ENCODE data around the gene CHTOP.

The CHTOP gene

GRCh38 chr1:153680120-153680403 lies 46.2 kb downstream of the CHTOP start:
- DNase-seq = no peak
- no peak overlapping the region for H2AFZ ChIP-seq (ENCODE audit: low read depth, low read length)
- H3K4me1 ChIP-seq (ENCODE audit: control insufficient read depth, insufficient read depth, low read depth, low read length) = peaks cover 20% of the 10 kb centered on the region
- peak overlapping the region; percentile 76 for H3K9ac ChIP-seq (ENCODE audit: low read length)
- H2BK15ac ChIP-seq (ENCODE audit: low read depth, poor library complexity, severe bottlenecking) = no peak overlapping the region
- H3K79me1 ChIP-seq (replicated peaks; ENCODE audit: low read length, poor library complexity, severe bottlenecking) = no peaks in the 10 kb centered on the region
- H3K36me3 ChIP-seq (ENCODE audit: control insufficient read depth in 1 of 2, insufficient read depth in 2 of 2, low read depth in 1 of 2, low read length in 2 of 2) = peaks cover 6 to 16% of the 10 kb centered on the region in 2 experiments
- peaks cover 7 to 43% of the 10 kb centered on the region in 2 experiments for H3K27me3 ChIP-seq (ENCODE audit: control insufficient read depth in 1 of 2, insufficient read depth in 1 of 2, low read length in 2 of 2)
- H3K18ac ChIP-seq (ENCODE audit: low read depth in 1 of 2, low read length in 2 of 2) = no peak overlapping the region
- H2BK12ac ChIP-seq (ENCODE audit: low read length in 2 of 2) = no peak overlapping the region
- no peak overlapping the region for H4K91ac ChIP-seq (ENCODE audit: low read length)
- no peak overlapping the region for H3K27ac ChIP-seq (ENCODE audit: low read length, poor library complexity, severe bottlenecking)
- H3K4me3 ChIP-seq (ENCODE audit: insufficient read depth in 1 of 2, low read depth in 1 of 2, low read length in 2 of 2) = peak overlapping the region in 1 of 2 experiments; percentile 80
- H3K23ac ChIP-seq (ENCODE audit: low read length in 2 of 2) = no peak overlapping the region
- no peak overlapping the region for H2AK5ac ChIP-seq (ENCODE audit: low read length, severe bottlenecking)
- no peak overlapping the region for H2BK5ac ChIP-seq (ENCODE audit: low read depth, low read length, poor library complexity, severe bottlenecking)
- WGBS = 10% methylated on average over 10 of the region's 10 CpGs
- no peak overlapping the region for H2BK120ac ChIP-seq (ENCODE audit: low read depth, low read length)
- no peak overlapping the region for H3K4me2 ChIP-seq (ENCODE audit: low read length, poor library complexity, severe bottlenecking)
- no peaks in the 10 kb centered on the region for H3K9me3 ChIP-seq (ENCODE audit: control insufficient read depth, low read length)
- no peak overlapping the region for H3K4ac ChIP-seq (ENCODE audit: low read depth in 1 of 2, low read length in 2 of 2)
- no peak overlapping the region for H3K14ac ChIP-seq (ENCODE audit: low read length in 2 of 2)
- no peak overlapping the region for H4K8ac ChIP-seq (ENCODE audit: low read length)

DNA sequence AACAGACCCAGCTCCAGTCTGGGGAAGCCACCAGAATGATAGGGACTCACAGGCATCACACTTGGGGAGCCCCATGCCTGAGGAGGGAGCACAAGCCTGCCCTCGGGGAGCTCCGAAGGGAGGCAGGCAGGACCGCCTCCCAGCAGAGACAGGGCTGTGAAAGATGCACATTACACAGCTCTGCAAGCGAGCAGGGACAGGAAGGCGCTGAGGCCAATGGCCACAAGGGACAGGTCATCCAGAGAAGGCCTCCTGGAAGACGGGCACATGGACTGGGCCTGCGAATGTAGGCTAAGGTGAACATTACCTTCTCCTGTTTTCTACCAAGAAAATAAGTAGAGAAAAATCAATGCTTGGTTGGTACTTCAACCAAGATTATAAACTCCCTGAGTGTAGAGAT lies 48.9 kb downstream of the CHTOP start:
- H2AK5ac ChIP-seq (ENCODE audit: low read length, severe bottlenecking) = no peak overlapping the region
- H3K9ac ChIP-seq (ENCODE audit: low read length) = no peak overlapping the region
- H4K91ac ChIP-seq (ENCODE audit: low read length) = no peak overlapping the region
- peaks cover 20% of the 10 kb centered on the region for H3K4me1 ChIP-seq (ENCODE audit: control insufficient read depth, insufficient read depth, low read depth, low read length)
- no peaks in the 10 kb centered on the region for H3K79me1 ChIP-seq (replicated peaks; ENCODE audit: low read length, poor library complexity, severe bottlenecking)
- no peaks in the 10 kb centered on the region for H3K9me3 ChIP-seq (ENCODE audit: control insufficient read depth, low read length)
- no peak overlapping the region for H2BK12ac ChIP-seq (ENCODE audit: low read length in 2 of 2)
- no peak overlapping the region for H3K4me3 ChIP-seq (ENCODE audit: insufficient read depth in 1 of 2, low read depth in 1 of 2, low read length in 2 of 2)
- H3K18ac ChIP-seq (ENCODE audit: low read depth in 1 of 2, low read length in 2 of 2) = no peak overlapping the region
- no peak overlapping the region for H3K14ac ChIP-seq (ENCODE audit: low read length in 2 of 2)
- no peak overlapping the region for H2BK15ac ChIP-seq (ENCODE audit: low read depth, poor library complexity, severe bottlenecking)
- H2AFZ ChIP-seq (ENCODE audit: low read depth, low read length) = no peak overlapping the region
- no peak overlapping the region for H3K4me2 ChIP-seq (ENCODE audit: low read length, poor library complexity, severe bottlenecking)
- H3K4ac ChIP-seq (ENCODE audit: low read depth in 1 of 2, low read length in 2 of 2) = no peak overlapping the region
- WGBS = 79% methylated on average over 5 of the region's 7 CpGs
- no peak overlapping the region for H3K23ac ChIP-seq (ENCODE audit: low read length in 2 of 2)
- H4K8ac ChIP-seq (ENCODE audit: low read length) = no peak overlapping the region
- no peak overlapping the region for H2BK120ac ChIP-seq (ENCODE audit: low read depth, low read length)
- no peak overlapping the region for H2BK5ac ChIP-seq (ENCODE audit: low read depth, low read length, poor library complexity, severe bottlenecking)
- H3K27me3 ChIP-seq (ENCODE audit: control insufficient read depth in 1 of 2, insufficient read depth in 1 of 2, low read length in 2 of 2) = peaks cover 7 to 55% of the 10 kb centered on the region in 2 experiments
- DNase-seq = no peak
- peaks cover 6 to 35% of the 10 kb centered on the region in 2 experiments for H3K36me3 ChIP-seq (ENCODE audit: control insufficient read depth in 1 of 2, insufficient read depth in 2 of 2, low read depth in 1 of 2, low read length in 2 of 2)
- H3K27ac ChIP-seq (ENCODE audit: low read length, poor library complexity, severe bottlenecking) = no peak overlapping the region

- Histone ChIP-seq H3K27me3 (ENCODE audit: control insufficient read depth in 1 of 2, insufficient read depth in 1 of 2, low read length in 2 of 2) (peaks cover 7 to 45% of the 10 kb centered on the region in 2 experiments), H2AK5ac (ENCODE audit: low read length, severe bottlenecking) (no peak overlapping the region), H3K79me1 (replicated peaks; ENCODE audit: low read length, poor library complexity, severe bottlenecking) (no peaks in the 10 kb centered on the region), H3K18ac (ENCODE audit: low read depth in 1 of 2, low read length in 2 of 2) (no peak overlapping the region), H3K36me3 (ENCODE audit: control insufficient read depth in 1 of 2, insufficient read depth in 2 of 2, low read depth in 1 of 2, low read length in 2 of 2) (peaks cover 6 to 45% of the 10 kb centered on the region in 2 experiments), H3K23ac (ENCODE audit: low read length in 2 of 2) (no peak overlapping the region), H3K4ac (ENCODE audit: low read depth in 1 of 2, low read length in 2 of 2) (no peak overlapping the region), H2BK5ac (ENCODE audit: low read depth, low read length, poor library complexity, severe bottlenecking) (no peak overlapping the region), H2BK15ac (ENCODE audit: low read depth, poor library complexity, severe bottlenecking) (no peak overlapping the region), H2BK120ac (ENCODE audit: low read depth, low read length) (no peak overlapping the region), H3K14ac (ENCODE audit: low read length in 2 of 2) (no peak overlapping the region), H4K91ac (ENCODE audit: low read length) (no peak overlapping the region), H3K4me3 (ENCODE audit: insufficient read depth in 1 of 2, low read depth in 1 of 2, low read length in 2 of 2) (no peak overlapping the region), H2BK12ac (ENCODE audit: low read length in 2 of 2) (no peak overlapping the region), H4K8ac (ENCODE audit: low read length) (no peak overlapping the region), H3K4me2 (ENCODE audit: low read length, poor library complexity, severe bottlenecking) (no peak overlapping the region), H3K27ac (ENCODE audit: low read length, poor library complexity, severe bottlenecking) (no peak overlapping the region), H2AFZ (ENCODE audit: low read depth, low read length) (no peak overlapping the region), H3K4me1 (ENCODE audit: control insufficient read depth, insufficient read depth, low read depth, low read length) (peaks cover 12% of the 10 kb centered on the region), H3K9ac (ENCODE audit: low read length) (no peak overlapping the region), H3K9me3 (ENCODE audit: control insufficient read depth, low read length) (no peaks in the 10 kb centered on the region)
- no peak for DNase-seq
- 83% methylated on average over 5 of the region's 5 CpGs for whole genome bisulfite sequencing
These were observed 50.0 kb downstream of the CHTOP start for GRCh38 chr1:153683854-153684253.

GRCh38 chr1:153684892-153685291 lies 51.0 kb downstream of the CHTOP start:
- H2BK12ac ChIP-seq (ENCODE audit: low read length in 2 of 2) = no peak overlapping the region
- H3K18ac ChIP-seq (ENCODE audit: low read depth in 1 of 2, low read length in 2 of 2) = no peak overlapping the region
- H2AK5ac ChIP-seq (ENCODE audit: low read length, severe bottlenecking) = no peak overlapping the region
- no peak for DNase-seq
- peak overlapping the region in 1 of 2 experiments; percentile 69 for H3K14ac ChIP-seq (ENCODE audit: low read length in 2 of 2)
- WGBS = 94% methylated on average over 8 of the region's 12 CpGs
- H4K8ac ChIP-seq (ENCODE audit: low read length) = no peak overlapping the region
- peaks cover 4% of the 10 kb centered on the region for H3K4me1 ChIP-seq (ENCODE audit: control insufficient read depth, insufficient read depth, low read depth, low read length)
- H3K4ac ChIP-seq (ENCODE audit: low read depth in 1 of 2, low read length in 2 of 2) = no peak overlapping the region
- H2AFZ ChIP-seq (ENCODE audit: low read depth, low read length) = no peak overlapping the region
- no peak overlapping the region for H3K4me2 ChIP-seq (ENCODE audit: low read length, poor library complexity, severe bottlenecking)
- H2BK5ac ChIP-seq (ENCODE audit: low read depth, low read length, poor library complexity, severe bottlenecking) = no peak overlapping the region
- H3K9ac ChIP-seq (ENCODE audit: low read length) = no peak overlapping the region
- no peak overlapping the region for H2BK120ac ChIP-seq (ENCODE audit: low read depth, low read length)
- H3K23ac ChIP-seq (ENCODE audit: low read length in 2 of 2) = no peak overlapping the region
- no peak overlapping the region for H2BK15ac ChIP-seq (ENCODE audit: low read depth, poor library complexity, severe bottlenecking)
- no peak overlapping the region for H3K27ac ChIP-seq (ENCODE audit: low read length, poor library complexity, severe bottlenecking)
- no peaks in the 10 kb centered on the region for H3K79me1 ChIP-seq (replicated peaks; ENCODE audit: low read length, poor library complexity, severe bottlenecking)
- no peak overlapping the region for H4K91ac ChIP-seq (ENCODE audit: low read length)
- H3K4me3 ChIP-seq (ENCODE audit: insufficient read depth in 1 of 2, low read depth in 1 of 2, low read length in 2 of 2) = no peak overlapping the region
- peaks cover 0 to 55% of the 10 kb centered on the region in 2 experiments for H3K36me3 ChIP-seq (ENCODE audit: control insufficient read depth in 1 of 2, insufficient read depth in 2 of 2, low read depth in 1 of 2, low read length in 2 of 2)
- no peaks in the 10 kb centered on the region for H3K9me3 ChIP-seq (ENCODE audit: control insufficient read depth, low read length)
- H3K27me3 ChIP-seq (ENCODE audit: control insufficient read depth in 1 of 2, insufficient read depth in 1 of 2, low read length in 2 of 2) = peaks cover under 1 to 38% of the 10 kb centered on the region in 2 experiments

Data from mesenchymal stem cell (in vitro differentiated cells and primary cell).